ENCODE measurements around the gene UNC45B. TPM values are rescaled to one million over a fixed set of nuclear protein-coding genes. Genes with fewer than 3 reads are reported as not detected.

The UNC45B gene
- total and polyA plus RNA-seq, 5 donors from 2014 or later: 0.29 to 0.63 (median 0.44) TPM

DNA sequence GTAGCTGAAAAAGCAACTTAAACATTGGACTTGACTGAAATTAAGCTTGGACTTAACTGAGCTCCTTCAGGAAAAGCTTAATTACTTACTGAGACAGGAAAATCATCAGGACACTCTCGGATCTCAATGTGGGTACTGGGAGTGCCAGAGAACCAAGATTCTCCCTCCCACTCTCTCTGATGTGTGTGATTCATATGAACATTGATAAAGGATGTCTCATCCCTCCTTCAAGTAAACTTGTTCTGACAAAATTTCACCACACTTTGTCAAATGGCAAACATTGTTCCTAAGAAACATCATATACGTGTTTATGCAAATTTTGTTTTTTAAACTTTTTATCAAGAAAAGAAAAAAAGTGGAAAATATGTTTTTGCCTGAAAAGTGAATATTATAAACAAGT lies 91.2 kb downstream of the UNC45B start:
- peak in 1 of 3 donors; percentile 41 for DNase-seq
- peaks cover 65% of the 10 kb centered on the region for H3K4me1 ChIP-seq (ENCODE audit: control insufficient read depth, insufficient read depth, low read length, poor library complexity, severe bottlenecking)
- peaks cover 14 to 61% (median 51%) of the 10 kb centered on the region in 4 donors for H3K4me1 Mint-ChIP-seq

More for the DNA sequence above, 91.2 kb downstream of the UNC45B start:
- peak overlapping the region; percentile 97 to 99 (median 99) for H3K27ac Mint-ChIP-seq
- H3K27me3 ChIP-seq (ENCODE audit: control insufficient read depth, insufficient read depth, low read length): no peaks in the 10 kb centered on the region
- H3K9me3 ChIP-seq (ENCODE audit: control insufficient read depth in 2 of 2, low read length in 2 of 2): no peaks in the 10 kb centered on the region
- no peaks in the 10 kb centered on the region for H3K36me3 ChIP-seq (ENCODE audit: control insufficient read depth, insufficient read depth, low read length)
- H3K9me3 Mint-ChIP-seq: peaks cover 0 to 5% (median 0%) of the 10 kb centered on the region in 7 donors
- peak overlapping the region; percentile 93 for H3K4me3 ChIP-seq (ENCODE audit: low read depth, low read length)
- H3K4me3 Mint-ChIP-seq: peak overlapping the region; percentile 98 to 100 (median 99)
- peaks cover 10% of the 10 kb centered on the region for H3K27me3 Mint-ChIP-seq
- no peak for ATAC-seq (ENCODE audit: low read depth in 2 of 2)
- H3K36me3 Mint-ChIP-seq: peaks cover 37% of the 10 kb centered on the region
- peak overlapping the region; percentile 96 for H3K27ac ChIP-seq (ENCODE audit: insufficient read depth, low read length, poor library complexity, severe bottlenecking)

Other genes with a start within 250 kb of the UNC45B start
- gene CCT6B, start 186.4 kb upstream of the UNC45B start, total RNA-seq: 2.7 TPM
- gene CCT6B, start 186.4 kb upstream of the UNC45B start, polyA plus RNA-seq: 1 to 10 TPM; 1.3 to 4.2 (median 1.7) TPM
- gene ZNF830, start 186.3 kb upstream of the UNC45B start, total RNA-seq: 36.4 TPM
- 10 to 100 TPM; 15.8 to 28.6 (median 21.0) TPM for gene ZNF830, start 186.3 kb upstream of the UNC45B start, polyA plus RNA-seq
- gene LIG3, start 167.3 kb upstream of the UNC45B start, total RNA-seq: 39.1 TPM
- gene LIG3, start 167.3 kb upstream of the UNC45B start, polyA plus RNA-seq: 10 to 100 TPM in 3 of 4 donors, 1 to 10 TPM in 1; 9.5 to 11.4 (median 10.5) TPM
- 118 TPM for gene RFFL, start 84.1 kb upstream of the UNC45B start, total RNA-seq
- gene RFFL, start 84.1 kb upstream of the UNC45B start, polyA plus RNA-seq: 100 to 1,000 TPM in 1 of 4 donors, 10 to 100 TPM in 3; 69.8 to 128 (median 79.3) TPM
- gene RAD51D, start 28.0 kb upstream of the UNC45B start, total RNA-seq: 11.7 TPM
- gene RAD51D, start 28.0 kb upstream of the UNC45B start, polyA plus RNA-seq: 10 to 100 TPM in 2 of 4 donors, 1 to 10 TPM in 2; 7.0 to 11.5 (median 10.3) TPM
- gene FNDC8, start 26.2 kb upstream of the UNC45B start, total RNA-seq: not detected
- gene FNDC8, start 26.2 kb upstream of the UNC45B start, polyA plus RNA-seq: not detected
- gene NLE1, start 5.5 kb upstream of the UNC45B start, total RNA-seq: 9.8 TPM
- 1 to 10 TPM; 3.1 to 5.3 (median 3.8) TPM for gene NLE1, start 5.5 kb upstream of the UNC45B start, polyA plus RNA-seq
- gene SLC35G3, start 46.6 kb downstream of the UNC45B start, total RNA-seq: not detected
- gene SLC35G3, start 46.6 kb downstream of the UNC45B start, polyA plus RNA-seq: under 1 TPM; 0.08 to 0.19 (median 0.13) TPM
- 221 TPM for gene SLFN5, start 95.3 kb downstream of the UNC45B start, total RNA-seq
- 100 to 1,000 TPM; 122 to 219 (median 162) TPM for gene SLFN5, start 95.3 kb downstream of the UNC45B start, polyA plus RNA-seq
- 61.9 TPM for gene SLFN11, start 225.8 kb downstream of the UNC45B start, total RNA-seq
- gene SLFN11, start 225.8 kb downstream of the UNC45B start, polyA plus RNA-seq: 10 to 100 TPM; 10.1 to 18.0 (median 11.2) TPM